B cell (primary cell): ENCODE data around the gene FOXA3. TPM values are rescaled to one million over a fixed set of nuclear protein-coding genes. Genes with fewer than 3 reads are reported as not detected.
A peak's percentile ranks its signal among the peaks of the same experiment; 100 is the strongest.

Experiments used
- ATAC-seq: fragments of 200-7000 bp; cut with Tn5 transposase; one replicate; pipeline ENCODE4 v1.10.0; 2021; ENCODE audit warnings: low read depth, mild to moderate bottlenecking, moderate number of reproducible peaks, moderate library complexity
- CTCF ChIA-PET: fragments of 350-600 bp; sonication (Branson Sonifier 250); formaldehyde crosslinking; loops from one replicate; lab custom pipeline; 2021; ENCODE audit warnings: antibody characterized with exemption, inconsistent platforms; lab: Charles Lee
- POLR2A ChIA-PET: fragments of 350-600 bp; sonication (Branson Sonifier 250); formaldehyde crosslinking; loops from one replicate; lab custom pipeline; 2021; ENCODE audit warnings: antibody characterized with exemption; lab: Charles Lee
- DNase-seq: peaks from one replicate; pipeline ENCODE4 v3.0.0; 2013
- H2AFZ ChIP-seq: 2 replicates; pipeline ENCODE4 v1.6.1; 2012; ENCODE audit warnings: mild to moderate bottlenecking, low read depth, low read length; ENCODE audit not compliant: insufficient read depth, poor library complexity, severe bottlenecking
- H3K27ac ChIP-seq, 2 donors: 1 replicate in 1 of 2; 2 replicates in 1 of 2; pipeline ENCODE4 v1.5.1; 2012 to 2013; ENCODE audit warnings: low read length in 2 of 2, mild to moderate bottlenecking in 2 of 2, moderate library complexity in 1 of 2
- H3K27me3 ChIP-seq, 4 experiments: fragments of 200-600 bp in 1 of 4; sonication (generic) in 1 of 4; replicated peaks in 1 of 4; 1 replicate in 2 of 4; 2 replicates in 2 of 4; pipeline versions ENCODE4 v1.6.1 to v1.7.0; 2013 to 2016; ENCODE audit warnings: low read length in 3 of 4, mild to moderate bottlenecking in 2 of 4, mixed read lengths in 1 of 4, moderate library complexity in 1 of 4; ENCODE audit not compliant: insufficient read depth in 4 of 4, control insufficient read depth in 3 of 4; ENCODE audit errors: control extremely low read depth in 1 of 4
- H3K36me3 ChIP-seq, 2 experiments: replicated peaks in 1 of 2; 1 replicate in 1 of 2; 2 replicates in 1 of 2; pipeline versions ENCODE4 v1.6.1 to v1.7.1; 2013; ENCODE audit warnings: low read length in 1 of 2; ENCODE audit not compliant: insufficient read depth in 2 of 2, control insufficient read depth in 1 of 2; ENCODE audit errors: control extremely low read depth in 1 of 2, extremely low read depth in 1 of 2
- H3K4me1 ChIP-seq, 2 donors: fragments of 200-600 bp in 1 of 2; sonication (generic) in 1 of 2; 1 replicate in 1 of 2; 2 replicates in 1 of 2; pipeline versions ENCODE4 v1.5.1 to v1.6.1; 2013 to 2017; ENCODE audit warnings: low read length in 2 of 2; ENCODE audit not compliant: control insufficient read depth in 2 of 2, insufficient read depth in 2 of 2
- H3K4me2 ChIP-seq: replicated peaks from 2 replicates; pipeline ENCODE3; 2012; ENCODE audit warnings: mild to moderate bottlenecking, low read depth, low read length; ENCODE audit not compliant: poor library complexity, severe bottlenecking
- H3K4me3 ChIP-seq, 5 experiments: fragments of 200-600 bp in 1 of 5; sonication (generic) in 1 of 5; 1 replicate in 3 of 5; 2 replicates in 2 of 5; pipeline versions ENCODE4 v1.5.1 to v1.7.0; 2011 to 2016; ENCODE audit warnings: low read length in 4 of 5, mild to moderate bottlenecking in 4 of 5, low read depth in 2 of 5, control low read depth in 1 of 5, moderate library complexity in 1 of 5; ENCODE audit not compliant: insufficient read depth in 1 of 5; ENCODE audit errors: control extremely low read depth in 1 of 5, extremely low read depth in 1 of 5
- H3K79me2 ChIP-seq: fragments of 200-600 bp; sonication (generic); one replicate; pipeline ENCODE4 v1.6.0; 2016; ENCODE audit warnings: low read length; ENCODE audit not compliant: control insufficient read depth, insufficient read depth
- H3K9ac ChIP-seq: fragments of 200-600 bp; sonication (generic); 2 replicates; pipeline ENCODE4 v1.6.1; 2017; ENCODE audit warnings: mild to moderate bottlenecking, low read length, moderate library complexity
- H3K9me3 ChIP-seq, 3 donors: one replicate each; pipeline versions ENCODE4 v1.6.1 to v1.7.1; 2013; ENCODE audit warnings: low read length in 2 of 3; ENCODE audit not compliant: control insufficient read depth in 2 of 3, insufficient read depth in 1 of 3; ENCODE audit errors: control extremely low read depth in 1 of 3
- H4K20me1 ChIP-seq: 2 replicates; pipeline ENCODE4 v1.6.0; 2012; ENCODE audit warnings: mild to moderate bottlenecking, low read length; ENCODE audit not compliant: insufficient read depth, control insufficient read depth, poor library complexity, severe bottlenecking
- H3K27ac Mint-ChIP-seq: one replicate; pipeline ENCODE4 v1.8.0; 2021; ENCODE audit warnings: mixed read lengths
- H3K27me3 Mint-ChIP-seq: one replicate; pipeline ENCODE4 v1.8.0; 2021; ENCODE audit warnings: mixed read lengths
- H3K4me1 Mint-ChIP-seq: one replicate; pipeline ENCODE4 v1.8.0; 2021; ENCODE audit warnings: mixed read lengths
- H3K4me3 Mint-ChIP-seq: one replicate; pipeline ENCODE4 v1.8.0; 2021; ENCODE audit warnings: mixed read lengths
- H3K9me3 Mint-ChIP-seq: one replicate; pipeline ENCODE4 v1.8.0; 2022; ENCODE audit warnings: mixed read lengths; ENCODE audit not compliant: insufficient read depth
- CTCF ChIP-seq: fragments of 200-600 bp; IDR thresholded peaks from one replicate; pipeline ENCODE4 v1.8.0; 2022; ENCODE audit warnings: antibody characterized with exemption, mild to moderate bottlenecking
- EZH2 ChIP-seq: IDR thresholded peaks from 2 replicates; pipeline ENCODE4 v1.6.1; 2012; ENCODE audit warnings: borderline replicate concordance, low read depth, mild to moderate bottlenecking, moderate library complexity, low read length; ENCODE audit not compliant: insufficient read depth, poor library complexity, severe bottlenecking
- WGBS: methylation state at CpG from one replicate; pipeline ENCODE4 v1.1.5; 2013; ENCODE audit warnings: missing lambda C conversion rate; ENCODE audit not compliant: insufficient coverage; 5-methylcytosine and 5-hydroxymethylcytosine counted together
- intact Hi-C: fragments of 100-400 bp; cut with micrococcal nuclease; formaldehyde crosslinking; loops from one replicate; pipeline ENCODE4 v1.10.0; 2022
- polyA plus RNA-seq: library from polyadenylated mRNA; depleted of rRNA; stranded (reverse); fragments of >200 nt; gene quantifications from 2 replicates; pipeline ENCODE4 v1.2.3, GENCODE V29; 2012
- total RNA-seq, 2 donors: library from RNA; stranded (reverse); fragments of 120-200 nt in 1 of 2; gene quantifications; 1 replicate in 1 of 2; 2 replicates in 1 of 2; pipeline versions ENCODE4 v1.2.3 to v1.2.4, GENCODE V29; 2013 to 2022

Gene FOXA3
- total and polyA plus RNA-seq, 2 donors (not counting 1 experiment from before 2014, with no cell fraction given): not detected

GRCh38 chr19:45887200-45887710, 23.1 kb downstream of the FOXA3 start:
- Histone ChIP-seq H3K4me1 (peaks cover 24 to 39% of the 10 kb centered on the region in 2 donors), H4K20me1 (peaks cover 32% of the 10 kb centered on the region), H3K27ac (peak overlapping the region; percentile 83 to 90), H3K4me3 (peak overlapping the region in 4 of 5 experiments; percentile 68 to 86 (median 76)), H3K27me3 (no peaks in the 10 kb centered on the region), H3K79me2 (peaks cover 29% of the 10 kb centered on the region), H3K9ac (peak overlapping the region; percentile 74), H3K4me2 (peak overlapping the region; percentile 97), H3K9me3 (peaks cover 0 to 2% (median 0%) of the 10 kb centered on the region in 3 donors), H3K36me3 (peaks cover 0 to 5% of the 10 kb centered on the region in 2 experiments), H2AFZ (peak overlapping the region; percentile 90)
- H3K4me3 Mint-ChIP-seq: peak overlapping the region; percentile 95
- 50% methylated on average over 2 of the region's 10 CpGs for WGBS
- H3K4me1 Mint-ChIP-seq: peaks cover 28% of the 10 kb centered on the region
- POLR2A ChIA-PET: interaction anchor here (1.3 to 2.9 kb wide), 2 partner anchors 15 to 24 kb away, joined by 5 to 33 read pairs; partner anchors contain the start of genes MYPOP and SYMPK
- no peaks in the 10 kb centered on the region for H3K27me3 Mint-ChIP-seq
- H3K9me3 Mint-ChIP-seq: no peaks in the 10 kb centered on the region
- TF ChIP-seq CTCF (no peak), EZH2 (no peak)
- CTCF ChIA-PET: interaction anchor here (0.7 to 3.4 kb wide), 3 partner anchors 15 to 71 kb away, joined by 3 to 24 read pairs (median 4); partner anchors contain the start of genes FOXA3, MYPOP and SYMPK
- peak overlapping the region; percentile 94 for H3K27ac Mint-ChIP-seq
- intact Hi-C loops: loop anchor here (5.0 kb wide), 1 partner anchor 380 kb away; the partner anchor contains the start of gene VASP
- DNase-seq (no peak), ATAC-seq (no peak)

DNA sequence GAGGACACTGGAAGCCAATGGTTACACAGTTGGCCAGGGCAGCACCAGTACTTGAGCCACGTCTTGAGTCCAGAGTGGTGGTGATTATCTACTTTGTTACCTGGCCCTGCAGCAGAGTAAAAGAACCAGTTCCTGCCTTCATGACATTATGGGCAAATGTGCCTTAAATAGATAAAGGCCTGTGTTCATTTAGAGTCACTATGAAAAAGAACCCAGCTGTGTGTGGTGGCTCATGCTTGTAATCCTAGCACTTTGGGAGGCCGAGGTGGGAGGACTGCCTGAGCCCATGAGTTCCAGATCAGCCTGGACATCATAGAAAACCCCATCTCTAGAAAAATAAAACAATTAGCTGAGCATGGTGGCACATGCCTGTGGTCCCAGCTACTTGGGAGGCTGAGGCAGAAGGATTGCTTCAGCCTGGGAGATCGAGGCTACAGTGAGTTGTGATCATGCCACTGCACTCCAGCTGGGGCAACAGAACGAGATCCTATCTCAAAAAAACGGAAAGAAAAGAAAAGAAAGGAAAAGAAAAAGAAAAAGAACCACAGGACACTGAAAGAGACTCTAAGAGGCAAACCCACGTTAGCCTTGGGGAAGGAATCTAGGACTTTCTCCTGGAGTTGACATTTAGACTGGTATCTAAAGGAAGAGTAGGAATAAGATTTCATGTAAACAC, 25.2 kb downstream of the FOXA3 start:
- no peak overlapping the region for H3K27ac ChIP-seq
- Mint-ChIP-seq H3K27ac (no peak overlapping the region), H3K4me1 (peaks cover 19% of the 10 kb centered on the region), H3K4me3 (no peak overlapping the region), H3K27me3 (no peaks in the 10 kb centered on the region), H3K9me3 (no peaks in the 10 kb centered on the region)
- DNase-seq: no peak
- ChIA-PET POLR2A (no interaction called here), CTCF (no interaction called here)
- peaks cover 0 to 2% (median 0%) of the 10 kb centered on the region in 3 donors for H3K9me3 ChIP-seq
- H3K79me2 ChIP-seq: peaks cover 13% of the 10 kb centered on the region
- 96% methylated on average over 5 of the region's 6 CpGs for WGBS
- no peak overlapping the region for H3K4me3 ChIP-seq
- H3K4me2 ChIP-seq: no peak overlapping the region
- no peak for TF ChIP-seq EZH2
- no peak for TF ChIP-seq CTCF
- H3K9ac ChIP-seq: no peak overlapping the region
- peaks cover 14% of the 10 kb centered on the region for H4K20me1 ChIP-seq
- no peak for ATAC-seq
- no peak overlapping the region for H2AFZ ChIP-seq
- peaks cover 11 to 20% of the 10 kb centered on the region in 2 donors for H3K4me1 ChIP-seq
- intact Hi-C loops: loop anchor here (5.0 kb wide), 1 partner anchor 382 kb away; the partner anchor contains the start of gene VASP
- H3K27me3 ChIP-seq: no peaks in the 10 kb centered on the region
- peaks cover 0 to 5% of the 10 kb centered on the region in 2 experiments for H3K36me3 ChIP-seq
